Measurements from ENCODE around the gene DHX32.

The DHX32 gene

DNA sequence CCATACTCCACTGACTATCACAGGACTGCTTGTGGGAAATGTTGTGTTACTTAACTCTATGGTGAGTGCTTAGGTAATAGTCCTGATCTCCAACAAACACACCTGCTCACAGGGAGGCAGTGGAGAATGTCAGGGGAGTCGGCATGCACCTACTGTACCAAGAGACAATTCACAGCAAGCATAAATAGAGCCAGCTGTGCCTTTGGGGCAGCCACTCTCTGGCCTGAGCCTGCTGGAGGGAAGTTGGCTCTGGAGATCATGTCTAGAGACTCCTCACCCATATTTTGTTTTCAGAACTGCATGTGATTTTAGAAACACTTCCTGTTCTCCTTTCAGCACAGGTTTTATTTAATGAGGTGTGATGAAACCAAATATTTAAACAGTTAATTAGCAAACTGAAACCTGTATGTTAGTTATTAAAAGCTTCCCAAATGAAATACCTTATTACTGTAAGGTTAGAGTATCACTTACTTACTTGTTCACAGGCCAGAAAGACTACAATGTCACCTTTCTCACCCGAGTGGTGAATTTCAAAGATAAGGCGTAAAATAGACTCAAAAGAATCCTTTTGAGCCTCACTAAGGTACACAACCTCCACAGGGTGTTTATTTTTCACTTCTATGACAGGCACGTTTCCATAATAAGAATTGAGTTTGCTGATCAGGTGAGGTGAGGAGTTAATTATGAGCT lies 21.8 kb downstream of the DHX32 start:
- peaks cover 3% of the 10 kb centered on the region for H3K36me3 ChIP-seq (ENCODE audit: control insufficient read depth, low read depth, low read length)
- no peaks in the 10 kb centered on the region for H3K9me3 ChIP-seq (ENCODE audit: control insufficient read depth, low read depth, low read length)
- H3K9ac ChIP-seq (ENCODE audit: low read length) = no peak overlapping the region
- no peak overlapping the region for H3K4me3 ChIP-seq (ENCODE audit: low read length)
- H3K4me1 ChIP-seq (ENCODE audit: control insufficient read depth, low read depth, low read length) = no peaks in the 10 kb centered on the region
- no peaks in the 10 kb centered on the region for H3K27me3 ChIP-seq (ENCODE audit: control insufficient read depth, insufficient read depth, low read length)
- H3K27ac ChIP-seq (ENCODE audit: low read length) = no peak overlapping the region

- H3K9me3 ChIP-seq (ENCODE audit: control insufficient read depth, low read depth, low read length) = no peaks in the 10 kb centered on the region
- H3K27ac ChIP-seq (ENCODE audit: low read length) = no peak overlapping the region
- no peaks in the 10 kb centered on the region for H3K4me1 ChIP-seq (ENCODE audit: control insufficient read depth, low read depth, low read length)
- no peak overlapping the region for H3K4me3 ChIP-seq (ENCODE audit: low read length)
- H3K36me3 ChIP-seq (ENCODE audit: control insufficient read depth, low read depth, low read length) = peaks cover 3% of the 10 kb centered on the region
- no peaks in the 10 kb centered on the region for H3K27me3 ChIP-seq (ENCODE audit: control insufficient read depth, insufficient read depth, low read length)
- H3K9ac ChIP-seq (ENCODE audit: low read length) = no peak overlapping the region
These were observed 23.8 kb downstream of the DHX32 start for GRCh38 chr10:125857185-125857760.

- Histone ChIP-seq H3K9ac (ENCODE audit: low read length) (no peak overlapping the region), H3K4me3 (ENCODE audit: low read length) (no peak overlapping the region), H3K9me3 (ENCODE audit: control insufficient read depth, low read depth, low read length) (no peaks in the 10 kb centered on the region), H3K36me3 (ENCODE audit: control insufficient read depth, low read depth, low read length) (peaks cover 4% of the 10 kb centered on the region), H3K4me1 (ENCODE audit: control insufficient read depth, low read depth, low read length) (no peaks in the 10 kb centered on the region), H3K27me3 (ENCODE audit: control insufficient read depth, insufficient read depth, low read length) (no peaks in the 10 kb centered on the region), H3K27ac (ENCODE audit: low read length) (no peak overlapping the region)
These were observed 28.6 kb downstream of the DHX32 start for GRCh38 chr10:125852487-125852886.

- Histone ChIP-seq H3K4me3 (ENCODE audit: low read length) (no peak overlapping the region), H3K27me3 (ENCODE audit: control insufficient read depth, insufficient read depth, low read length) (no peaks in the 10 kb centered on the region), H3K27ac (ENCODE audit: low read length) (no peak overlapping the region), H3K9ac (ENCODE audit: low read length) (no peak overlapping the region), H3K4me1 (ENCODE audit: control insufficient read depth, low read depth, low read length) (no peaks in the 10 kb centered on the region), H3K36me3 (ENCODE audit: control insufficient read depth, low read depth, low read length) (peaks cover 4% of the 10 kb centered on the region), H3K9me3 (ENCODE audit: control insufficient read depth, low read depth, low read length) (no peaks in the 10 kb centered on the region)
These were observed 30.0 kb downstream of the DHX32 start for GRCh38 chr10:125850766-125851731.

DNA sequence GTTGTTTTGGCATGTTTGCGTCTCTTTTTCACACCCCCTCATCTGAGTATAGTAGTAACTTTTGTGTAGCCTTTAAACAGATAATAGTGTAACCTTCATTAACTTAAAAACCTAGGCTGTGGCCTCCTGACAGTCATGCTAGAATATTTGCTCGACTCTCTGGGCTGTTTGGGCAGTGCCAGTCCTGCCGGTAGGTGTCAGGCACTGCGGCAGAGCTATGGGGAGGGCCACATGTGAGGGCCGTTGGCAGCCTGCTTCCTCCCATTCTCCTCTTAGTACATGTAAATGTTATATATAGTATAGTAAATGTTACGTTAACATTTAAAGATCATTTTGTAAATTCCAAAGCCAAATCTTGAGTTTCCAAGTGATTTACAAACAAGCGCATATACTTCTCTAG lies 31.6 kb downstream of the DHX32 start:
- H3K36me3 ChIP-seq (ENCODE audit: control insufficient read depth, low read depth, low read length) = peaks cover 4% of the 10 kb centered on the region
- H3K27me3 ChIP-seq (ENCODE audit: control insufficient read depth, insufficient read depth, low read length) = no peaks in the 10 kb centered on the region
- H3K27ac ChIP-seq (ENCODE audit: low read length) = no peak overlapping the region
- no peaks in the 10 kb centered on the region for H3K4me1 ChIP-seq (ENCODE audit: control insufficient read depth, low read depth, low read length)
- H3K4me3 ChIP-seq (ENCODE audit: low read length) = no peak overlapping the region
- no peak overlapping the region for H3K9ac ChIP-seq (ENCODE audit: low read length)
- no peaks in the 10 kb centered on the region for H3K9me3 ChIP-seq (ENCODE audit: control insufficient read depth, low read depth, low read length)

DNA sequence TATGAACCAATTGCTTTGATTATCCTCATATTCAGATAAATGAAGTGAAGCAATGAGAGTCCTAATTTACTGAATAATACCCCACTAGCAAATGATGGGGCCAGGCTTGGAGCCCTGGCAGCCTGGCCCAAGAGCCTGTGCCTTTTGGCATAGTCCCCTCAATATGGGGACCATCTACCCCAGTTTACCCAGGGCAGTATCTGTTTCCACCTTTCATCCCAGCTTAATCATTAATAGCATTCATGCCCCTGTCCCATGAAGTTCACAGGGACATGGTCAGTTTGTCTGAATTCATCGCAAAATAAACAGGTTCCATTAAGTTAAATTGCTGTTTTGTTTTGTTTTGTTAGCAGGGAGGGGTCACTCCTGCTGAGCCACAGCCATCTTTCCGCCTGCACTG lies 32.2 kb downstream of the DHX32 start:
- Histone ChIP-seq H3K27ac (ENCODE audit: low read length) (no peak overlapping the region), H3K4me3 (ENCODE audit: low read length) (no peak overlapping the region), H3K9ac (ENCODE audit: low read length) (no peak overlapping the region), H3K9me3 (ENCODE audit: control insufficient read depth, low read depth, low read length) (no peaks in the 10 kb centered on the region), H3K36me3 (ENCODE audit: control insufficient read depth, low read depth, low read length) (peaks cover 4% of the 10 kb centered on the region), H3K27me3 (ENCODE audit: control insufficient read depth, insufficient read depth, low read length) (no peaks in the 10 kb centered on the region), H3K4me1 (ENCODE audit: control insufficient read depth, low read depth, low read length) (no peaks in the 10 kb centered on the region)

DNA sequence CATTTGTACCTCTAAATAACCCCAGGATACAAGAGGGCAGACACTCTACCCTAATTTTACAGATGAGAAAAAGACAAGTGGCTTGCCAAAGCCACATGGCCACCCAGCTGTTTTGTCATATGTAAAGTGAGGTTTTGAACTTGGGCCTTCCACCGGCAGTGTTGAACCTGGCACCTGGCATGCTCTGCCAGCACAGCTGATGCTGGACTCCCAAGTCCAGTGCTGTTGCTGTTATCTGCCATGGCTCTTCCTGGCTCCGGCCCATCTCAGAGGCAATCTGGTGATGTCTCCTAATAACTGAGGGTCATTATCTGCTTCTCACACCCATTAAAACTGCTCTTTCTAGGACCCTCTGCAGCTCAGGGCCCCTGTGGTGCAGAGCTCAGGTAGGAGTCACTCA lies 32.7 kb downstream of the DHX32 start:
- Histone ChIP-seq H3K9me3 (ENCODE audit: control insufficient read depth, low read depth, low read length) (no peaks in the 10 kb centered on the region), H3K4me3 (ENCODE audit: low read length) (no peak overlapping the region), H3K36me3 (ENCODE audit: control insufficient read depth, low read depth, low read length) (peaks cover 4% of the 10 kb centered on the region), H3K27ac (ENCODE audit: low read length) (no peak overlapping the region), H3K4me1 (ENCODE audit: control insufficient read depth, low read depth, low read length) (no peaks in the 10 kb centered on the region), H3K27me3 (ENCODE audit: control insufficient read depth, insufficient read depth, low read length) (no peaks in the 10 kb centered on the region), H3K9ac (ENCODE audit: low read length) (no peak overlapping the region)

- no peaks in the 10 kb centered on the region for H3K4me1 ChIP-seq (ENCODE audit: control insufficient read depth, low read depth, low read length)
- H3K9me3 ChIP-seq (ENCODE audit: control insufficient read depth, low read depth, low read length) = no peaks in the 10 kb centered on the region
- H3K9ac ChIP-seq (ENCODE audit: low read length) = no peak overlapping the region
- no peaks in the 10 kb centered on the region for H3K27me3 ChIP-seq (ENCODE audit: control insufficient read depth, insufficient read depth, low read length)
- H3K27ac ChIP-seq (ENCODE audit: low read length) = no peak overlapping the region
- H3K4me3 ChIP-seq (ENCODE audit: low read length) = no peak overlapping the region
- H3K36me3 ChIP-seq (ENCODE audit: control insufficient read depth, low read depth, low read length) = peaks cover 8% of the 10 kb centered on the region
These were observed 34.2 kb downstream of the DHX32 start for GRCh38 chr10:125846894-125847293.

DNA sequence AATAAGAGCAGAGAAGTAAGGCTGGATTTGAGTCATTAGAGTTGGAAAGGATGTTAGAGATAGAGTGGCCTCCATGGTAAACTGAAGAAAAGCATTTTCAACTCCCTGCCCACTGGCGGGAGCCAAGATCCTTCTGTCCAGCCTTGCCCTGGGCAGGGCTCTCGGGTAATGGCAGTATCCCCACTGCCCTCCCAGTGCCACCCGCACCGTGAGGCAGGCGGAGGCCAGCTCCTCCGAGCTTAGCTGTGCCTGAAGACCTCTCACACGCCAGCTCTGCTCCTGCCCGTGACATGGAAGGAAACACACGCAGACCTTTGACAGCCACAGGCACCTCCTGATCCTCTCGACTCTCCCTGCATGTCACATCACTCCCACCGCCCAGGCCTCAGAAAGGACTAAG lies 35.5 kb downstream of the DHX32 start:
- no peak overlapping the region for H3K4me3 ChIP-seq (ENCODE audit: low read length)
- H3K27me3 ChIP-seq (ENCODE audit: control insufficient read depth, insufficient read depth, low read length) = no peaks in the 10 kb centered on the region
- H3K4me1 ChIP-seq (ENCODE audit: control insufficient read depth, low read depth, low read length) = no peaks in the 10 kb centered on the region
- no peak overlapping the region for H3K27ac ChIP-seq (ENCODE audit: low read length)
- H3K9me3 ChIP-seq (ENCODE audit: control insufficient read depth, low read depth, low read length) = no peaks in the 10 kb centered on the region
- peaks cover 15% of the 10 kb centered on the region for H3K36me3 ChIP-seq (ENCODE audit: control insufficient read depth, low read depth, low read length)
- H3K9ac ChIP-seq (ENCODE audit: low read length) = no peak overlapping the region

GRCh38 chr10:125844751-125845221 lies 36.3 kb downstream of the DHX32 start:
- H3K4me3 ChIP-seq (ENCODE audit: low read length) = no peak overlapping the region
- no peaks in the 10 kb centered on the region for H3K9me3 ChIP-seq (ENCODE audit: control insufficient read depth, low read depth, low read length)
- H3K4me1 ChIP-seq (ENCODE audit: control insufficient read depth, low read depth, low read length) = no peaks in the 10 kb centered on the region
- no peak overlapping the region for H3K9ac ChIP-seq (ENCODE audit: low read length)
- no peaks in the 10 kb centered on the region for H3K27me3 ChIP-seq (ENCODE audit: control insufficient read depth, insufficient read depth, low read length)
- no peak overlapping the region for H3K27ac ChIP-seq (ENCODE audit: low read length)
- H3K36me3 ChIP-seq (ENCODE audit: control insufficient read depth, low read depth, low read length) = peaks cover 23% of the 10 kb centered on the region

GRCh38 chr10:125843603-125844329 lies 37.3 kb downstream of the DHX32 start:
- Histone ChIP-seq H3K36me3 (ENCODE audit: control insufficient read depth, low read depth, low read length) (peaks cover 30% of the 10 kb centered on the region), H3K27ac (ENCODE audit: low read length) (no peak overlapping the region), H3K4me1 (ENCODE audit: control insufficient read depth, low read depth, low read length) (no peaks in the 10 kb centered on the region), H3K4me3 (ENCODE audit: low read length) (no peak overlapping the region), H3K9me3 (ENCODE audit: control insufficient read depth, low read depth, low read length) (no peaks in the 10 kb centered on the region), H3K9ac (ENCODE audit: low read length) (no peak overlapping the region), H3K27me3 (ENCODE audit: control insufficient read depth, insufficient read depth, low read length) (no peaks in the 10 kb centered on the region)
